ENCODE results near the gene SRC. TPM values are rescaled to one million over a fixed set of nuclear protein-coding genes. Genes with fewer than 3 reads are reported as not detected.

SRC gene
- total RNA-seq, 1 donor from 2014 or later = 48.6 TPM

- intact Hi-C loops (cut with DNase I) = loop anchor here (5.0 kb wide), 1 partner anchor 100 kb away; no protein-coding TSS in a partner anchor
- H3K36me3 ChIP-seq = peaks cover 0 to 24% of the 10 kb centered on the region in 2 donors
- H3K27me3 ChIP-seq = no peaks in the 10 kb centered on the region
- H3K27ac ChIP-seq = no peak overlapping the region
- DNase-seq (ENCODE audit: extremely low spot score in 2 of 2) = no peak
- peaks cover 17% of the 10 kb centered on the region for H3K4me1 ChIP-seq
- no peak overlapping the region for H3K4me3 ChIP-seq
- TF ChIP-seq POLR2AphosphoS5 (IDR thresholded peaks at IDR 0.05; ENCODE audit: insufficient read depth in 1 of 2, low read depth in 1 of 2) (no peak), POLR2A (IDR thresholded peaks at IDR 0.05) (no peak), CTCF (IDR thresholded peaks at IDR 0.05) (no peak)
- H3K9me3 ChIP-seq = no peaks in the 10 kb centered on the region
Measured at GRCh38 chr20:37382482-37383120, 36.7 kb downstream of the SRC start.

GRCh38 chr20:37383229-37383989 is 37.5 kb downstream of the SRC start:
- DNase-seq (ENCODE audit: extremely low spot score in 2 of 2) = no peak
- no peak for TF ChIP-seq POLR2A (IDR thresholded peaks at IDR 0.05)
- TF ChIP-seq POLR2AphosphoS5 (IDR thresholded peaks at IDR 0.05; ENCODE audit: insufficient read depth in 1 of 2, low read depth in 1 of 2) = no peak
- no peak for TF ChIP-seq CTCF (IDR thresholded peaks at IDR 0.05)

GRCh38 chr20:37384683-37385174 is 38.8 kb downstream of the SRC start:
- intact Hi-C loops (cut with DNase I) = loop anchor here (5.0 kb wide), 1 partner anchor 102 kb away; no protein-coding TSS in a partner anchor
- Histone ChIP-seq H3K4me1 (peaks cover 17% of the 10 kb centered on the region), H3K36me3 (peaks cover 0 to 33% of the 10 kb centered on the region in 2 donors), H3K27ac (peak overlapping the region; percentile 47), H3K27me3 (no peaks in the 10 kb centered on the region), H3K4me3 (peak overlapping the region; percentile 43 to 55), H3K9me3 (no peaks in the 10 kb centered on the region)
- peak; percentile 90 to 97 (median 95) for TF ChIP-seq CTCF (IDR thresholded peaks at IDR 0.05)
- TF ChIP-seq POLR2A (IDR thresholded peaks at IDR 0.05) = no peak
- TF ChIP-seq POLR2AphosphoS5 (IDR thresholded peaks at IDR 0.05; ENCODE audit: insufficient read depth in 1 of 2, low read depth in 1 of 2) = peak in 1 of 2 donors; percentile 45
- DNase-seq (ENCODE audit: extremely low spot score in 2 of 2) = no peak

More at GRCh38 chr20:37383229-37383989, 37.5 kb downstream of the SRC start:
- Histone ChIP-seq H3K9me3 (no peaks in the 10 kb centered on the region), H3K4me1 (peaks cover 17% of the 10 kb centered on the region), H3K27me3 (no peaks in the 10 kb centered on the region), H3K36me3 (peaks cover 0 to 29% of the 10 kb centered on the region in 2 donors), H3K4me3 (peak overlapping the region; percentile 43 to 55), H3K27ac (peak overlapping the region; percentile 47)
- intact Hi-C loops (cut with DNase I) = loop anchor here (5.0 kb wide), 1 partner anchor 101 kb away; no protein-coding TSS in a partner anchor

- H3K36me3 ChIP-seq = peaks cover 0 to 37% of the 10 kb centered on the region in 2 donors
- no peak for DNase-seq (ENCODE audit: extremely low spot score in 2 of 2)
- intact Hi-C loops (cut with DNase I) = no loop called here
- H3K27me3 ChIP-seq = no peaks in the 10 kb centered on the region
- peaks cover 17% of the 10 kb centered on the region for H3K4me1 ChIP-seq
- H3K4me3 ChIP-seq = no peak overlapping the region
- TF ChIP-seq CTCF (IDR thresholded peaks at IDR 0.05) = no peak
- no peak for TF ChIP-seq POLR2AphosphoS5 (IDR thresholded peaks at IDR 0.05; ENCODE audit: insufficient read depth in 1 of 2, low read depth in 1 of 2)
- H3K27ac ChIP-seq = peak overlapping the region; percentile 47
- no peaks in the 10 kb centered on the region for H3K9me3 ChIP-seq
Measured at GRCh38 chr20:37385176-37385575, 39.2 kb downstream of the SRC start.
